ENCODE data around the gene NBEA. TPM values are rescaled to one million over a fixed set of nuclear protein-coding genes. Genes with fewer than 3 reads are reported as not detected.

Gene NBEA
- total RNA-seq, 1 donor from 2014 or later, result 23.8 TPM

- DNase-seq, result no peak
Measured at GRCh38 chr13:35514061-35514477, 572.0 kb downstream of the NBEA start.

- DNase-seq, result no peak
Measured at GRCh38 chr13:35514801-35515502, 572.9 kb downstream of the NBEA start.

- no peak for DNase-seq
Measured at GRCh38 chr13:35518337-35518946, 576.4 kb downstream of the NBEA start.

GRCh38 chr13:35524171-35524570, 582.1 kb downstream of the NBEA start:
- DNase-seq, result no peak

- DNase-seq, result no peak
Measured at GRCh38 chr13:35526577-35526976, 584.5 kb downstream of the NBEA start.

- DNase-seq, result no peak
Measured at GRCh38 chr13:35527451-35527850, 585.4 kb downstream of the NBEA start.

- DNase-seq, result no peak
Measured at GRCh38 chr13:35530147-35530546, 588.1 kb downstream of the NBEA start.

- no peak for DNase-seq
Measured at GRCh38 chr13:35530581-35530980, 588.5 kb downstream of the NBEA start.

GRCh38 chr13:35531526-35531925, 589.5 kb downstream of the NBEA start:
- DNase-seq, result no peak

- DNase-seq, result no peak
Measured at GRCh38 chr13:35534343-35534742, 592.3 kb downstream of the NBEA start.

- no peak for DNase-seq
Measured at GRCh38 chr13:35548790-35549189, 606.7 kb downstream of the NBEA start.

- DNase-seq, result no peak
Measured at GRCh38 chr13:35549481-35549880, 607.4 kb downstream of the NBEA start.

GRCh38 chr13:35552172-35552844, 610.2 kb downstream of the NBEA start:
- no peak for DNase-seq

- DNase-seq, result no peak
Measured at GRCh38 chr13:35554972-35555623, 613.0 kb downstream of the NBEA start.

- no peak for DNase-seq
Measured at GRCh38 chr13:35557475-35557874, 615.4 kb downstream of the NBEA start.

- no peak for DNase-seq
Measured at GRCh38 chr13:35561540-35561939, 619.5 kb downstream of the NBEA start.

- no peak for DNase-seq
Measured at GRCh38 chr13:35565273-35565672, 623.2 kb downstream of the NBEA start.

GRCh38 chr13:35566340-35566739, 624.3 kb downstream of the NBEA start:
- no peak for DNase-seq

GRCh38 chr13:35567406-35567980, 625.4 kb downstream of the NBEA start:
- peak; percentile 49 for DNase-seq

GRCh38 chr13:35573639-35574038, 631.6 kb downstream of the NBEA start:
- DNase-seq, result no peak

GRCh38 chr13:35592457-35592856, 650.4 kb downstream of the NBEA start:
- no peak for DNase-seq

GRCh38 chr13:35593651-35594050, 651.6 kb downstream of the NBEA start:
- no peak for DNase-seq

- DNase-seq, result no peak
Measured at GRCh38 chr13:35594096-35594495, 652.0 kb downstream of the NBEA start.

Measured in tongue (tissue), 2 donors.